SW 1271 (cell line): ENCODE data around the gene HNRNPA2B1.

Source experiments
- DNase-seq, 2 experiments: peaks; one replicate each; lab custom pipeline; 2025; lab: John Stamatoyannopoulos, UW

HNRNPA2B1 gene

DNA sequence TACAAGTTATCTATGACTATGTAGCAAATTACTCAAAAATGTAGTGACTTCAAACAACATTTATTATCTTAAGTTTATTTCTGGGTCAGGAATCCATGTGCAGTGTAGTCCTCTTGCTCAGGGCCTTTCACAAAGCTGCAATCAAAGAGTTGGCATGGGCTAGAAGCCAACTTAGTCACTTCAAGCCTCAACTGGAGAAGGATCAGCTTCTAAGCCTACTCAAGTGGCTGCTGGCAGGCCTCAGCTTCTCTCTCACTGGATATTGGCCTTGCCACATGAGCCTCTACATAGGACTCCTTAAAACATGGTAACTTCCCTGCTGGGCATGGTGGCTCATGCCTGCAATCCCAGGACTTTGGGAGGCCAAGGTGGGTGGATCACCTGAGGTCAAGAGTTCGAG lies 53.5 kb downstream of the HNRNPA2B1 start:
- no peak for DNase-seq

DNA sequence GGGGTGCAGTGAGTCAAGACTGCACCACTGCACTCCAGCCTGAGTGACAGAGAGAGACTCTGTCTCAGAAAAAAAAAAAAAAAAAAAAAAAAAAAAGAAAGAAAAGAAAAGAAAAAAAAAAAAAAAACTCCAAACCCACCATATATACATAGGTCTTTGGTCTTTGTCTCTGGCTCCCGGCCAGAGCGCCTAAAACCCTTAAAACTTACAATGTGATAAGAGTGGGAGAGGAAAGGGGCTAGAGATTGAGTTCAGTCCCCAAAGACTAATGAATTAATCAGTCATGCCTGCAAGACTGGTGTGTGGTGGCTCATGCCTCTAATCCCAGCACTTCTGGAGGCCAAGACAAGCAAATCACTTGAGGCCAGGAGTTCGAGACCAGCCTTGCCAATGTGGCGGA lies 55.3 kb downstream of the HNRNPA2B1 start:
- no peak for DNase-seq

DNA sequence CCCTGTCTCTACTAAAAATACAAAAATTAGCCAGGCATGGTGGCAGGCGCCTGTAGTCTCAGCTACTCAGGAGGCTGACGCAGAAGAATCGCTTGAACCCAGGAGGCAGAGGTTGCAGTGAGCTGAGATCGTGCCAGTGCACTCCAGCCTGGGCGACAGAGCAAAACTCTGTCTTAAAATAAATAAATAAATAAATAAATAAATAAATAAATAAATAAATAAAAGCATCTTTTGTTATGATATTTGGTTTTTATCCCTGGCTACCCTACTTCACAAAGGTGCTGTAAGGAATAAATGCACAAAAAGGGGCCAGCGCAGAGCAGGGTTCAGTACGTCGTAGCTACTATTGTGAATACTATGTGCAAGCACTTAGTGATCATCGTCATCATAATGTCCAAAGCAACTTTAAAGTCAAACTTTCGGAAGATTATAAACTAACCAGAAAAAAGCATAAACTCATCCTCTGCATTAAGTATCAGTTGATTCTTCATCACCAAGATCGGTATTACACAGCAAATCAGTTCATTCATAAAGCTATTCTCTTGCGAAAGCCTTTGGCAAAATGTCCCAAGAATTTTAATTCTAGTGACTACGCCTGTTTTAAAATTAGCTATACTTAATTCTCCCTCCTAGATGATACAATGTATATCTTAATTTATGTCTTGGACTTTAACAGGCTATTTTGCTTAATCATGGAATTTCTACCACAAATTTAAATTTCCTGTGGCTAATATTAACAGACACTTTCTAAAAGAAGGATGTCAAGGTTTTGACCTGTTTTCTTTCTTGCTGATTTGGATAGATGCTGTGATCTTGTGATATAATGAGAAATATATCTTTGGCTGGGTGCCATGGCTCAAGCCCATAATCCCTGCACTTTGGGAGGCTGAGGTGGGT lies 56.1 kb downstream of the HNRNPA2B1 start:
- no peak for DNase-seq

DNA sequence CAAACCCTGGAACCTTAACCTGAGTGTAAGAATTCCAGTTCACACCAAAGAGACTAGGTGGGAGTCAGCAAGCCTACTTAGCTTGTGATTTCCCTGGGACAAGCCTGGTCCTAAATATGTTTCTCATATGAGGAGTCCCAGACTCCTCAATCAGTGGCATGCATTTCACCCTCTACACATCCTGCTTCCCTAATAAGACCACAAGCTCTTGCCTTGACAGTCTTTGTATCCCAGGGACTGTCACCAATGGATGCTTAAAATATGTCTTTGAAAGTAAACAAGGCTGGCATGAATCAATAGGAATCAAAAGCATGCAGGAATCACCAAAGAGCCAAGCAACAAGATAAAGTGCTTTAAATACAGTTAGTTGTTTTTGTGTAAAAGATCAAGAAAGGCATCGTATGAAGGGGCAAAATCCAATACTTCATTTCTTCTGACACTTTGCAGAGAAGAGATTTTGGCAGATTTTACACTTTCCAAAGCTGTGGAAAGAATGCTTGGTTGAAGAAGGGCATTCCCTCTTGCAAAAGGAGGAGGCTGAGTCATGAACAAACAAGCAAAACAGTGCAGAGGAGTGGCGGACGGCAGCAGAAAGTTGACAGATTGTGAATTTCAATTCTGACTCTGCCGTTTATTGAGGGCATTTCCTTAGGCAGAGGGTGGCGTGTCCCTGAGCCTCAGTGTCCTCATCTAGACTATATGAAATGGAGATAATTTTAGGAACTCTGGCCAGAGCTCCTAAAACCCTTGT lies 57.1 kb downstream of the HNRNPA2B1 start:
- no peak for DNase-seq

DNA sequence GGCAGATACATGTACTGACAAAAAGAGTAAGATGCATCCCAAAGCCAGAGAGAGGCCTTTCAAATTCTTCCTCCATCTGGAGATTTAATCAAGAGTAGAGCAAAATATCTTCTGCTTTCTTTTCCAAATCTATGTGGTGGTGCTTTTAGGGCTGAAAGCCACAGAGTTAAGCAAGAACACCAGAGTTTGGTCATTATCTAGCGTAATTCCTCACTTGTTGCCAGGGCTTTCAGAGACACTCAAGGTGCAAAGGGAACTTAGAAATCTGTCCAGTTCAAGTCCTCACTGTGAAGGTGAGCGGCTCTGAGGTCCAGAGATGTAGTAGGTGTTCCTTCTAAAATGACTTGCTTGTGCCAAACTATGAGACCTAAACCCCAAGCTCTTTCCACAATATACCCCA lies 59.5 kb downstream of the HNRNPA2B1 start:
- DNase-seq, result no peak

DNA sequence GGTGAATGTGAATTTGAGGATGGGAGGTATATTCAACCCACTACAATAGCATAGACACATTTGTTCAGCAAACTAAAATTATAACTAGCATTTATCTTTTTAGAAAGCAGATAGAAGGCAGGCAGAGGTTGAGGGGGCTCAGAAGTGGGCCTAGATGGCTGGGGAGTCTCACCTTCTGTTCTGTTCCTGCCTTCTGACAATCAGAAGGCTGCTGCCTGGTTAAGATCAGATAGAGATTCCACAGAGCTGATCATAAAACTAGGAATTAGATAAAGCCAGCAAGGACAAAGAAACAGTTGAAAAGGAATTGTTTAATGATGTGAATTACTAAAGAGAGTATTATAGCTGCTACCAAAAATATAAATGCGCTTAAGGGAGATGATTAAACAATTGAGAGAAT lies 60.2 kb downstream of the HNRNPA2B1 start:
- DNase-seq, result no peak
